ENCODE measurements around the gene HES4. TPM values are rescaled to one million over a fixed set of nuclear protein-coding genes. Genes with fewer than 3 reads are reported as not detected.

HES4 gene
- total RNA-seq, 1 experiment from 2014 or later, result 233 TPM

- no peak overlapping the region for H3K4me3 ChIP-seq (ENCODE audit: low read length)
- H3K79me2 ChIP-seq (ENCODE audit: low read length), result peaks cover 88% of the 10 kb centered on the region
- intact Hi-C loops (cut with micrococcal nuclease), result no loop called here
- H2AFZ ChIP-seq (ENCODE audit: low read length), result no peak overlapping the region
- no peak for ATAC-seq
- no peak overlapping the region for H3K4me2 ChIP-seq (ENCODE audit: low read length)
- peaks cover 64% of the 10 kb centered on the region for H4K20me1 ChIP-seq (ENCODE audit: low read length)
- TF ChIP-seq CTCF (conservative IDR thresholded peaks at IDR 0.05; ENCODE audit: low read depth, low read length), result no peak
- no peak for TF ChIP-seq EZH2 (IDR thresholded peaks at IDR 0.05; ENCODE audit: low read length, unreplicated experiment)
- no peak for TF ChIP-seq EZH2phosphoT487 (IDR thresholded peaks at IDR 0.05; ENCODE audit: borderline replicate concordance, low read length)
- H3F3A ChIP-seq (ENCODE audit: low read length, unreplicated experiment), result no peaks in the 10 kb centered on the region
- BruUV-seq (replicated peaks), result no TSS peak
- H3K9me2 ChIP-seq (replicated peaks; ENCODE audit: low read length), result no peaks in the 10 kb centered on the region
- H3K9me3 ChIP-seq (ENCODE audit: low read length), result no peaks in the 10 kb centered on the region
- no peak overlapping the region for H3K9ac ChIP-seq (ENCODE audit: low read length)
- no peak for DNase-seq
- ChIA-PET CTCF (no interaction called here), POLR2A (ENCODE audit: unreplicated experiment) (no interaction called here)
- no peak overlapping the region for H3K27ac ChIP-seq (ENCODE audit: low read length)
- no peaks in the 10 kb centered on the region for H3K27me3 ChIP-seq (ENCODE audit: low read length)
- H3K36me3 ChIP-seq (ENCODE audit: low read depth, low read length), result peaks cover 57% of the 10 kb centered on the region
- H3K4me1 ChIP-seq (ENCODE audit: insufficient read depth, low read length), result peaks cover 31% of the 10 kb centered on the region
Measured at GRCh38 chr1:1027791-1028190, 27.9 kb upstream of the HES4 start.

- Histone ChIP-seq H2AFZ (ENCODE audit: low read length) (no peak overlapping the region), H3K9me2 (replicated peaks; ENCODE audit: low read length) (no peaks in the 10 kb centered on the region), H3K27me3 (ENCODE audit: low read length) (no peaks in the 10 kb centered on the region), H3K9ac (ENCODE audit: low read length) (no peak overlapping the region), H3K4me1 (ENCODE audit: insufficient read depth, low read length) (peaks cover 41% of the 10 kb centered on the region), H4K20me1 (ENCODE audit: low read length) (peaks cover 63% of the 10 kb centered on the region), H3K4me3 (ENCODE audit: low read length) (no peak overlapping the region), H3K27ac (ENCODE audit: low read length) (no peak overlapping the region), H3K4me2 (ENCODE audit: low read length) (no peak overlapping the region), H3K9me3 (ENCODE audit: low read length) (no peaks in the 10 kb centered on the region), H3F3A (ENCODE audit: low read length, unreplicated experiment) (no peaks in the 10 kb centered on the region), H3K36me3 (ENCODE audit: low read depth, low read length) (peaks cover 56% of the 10 kb centered on the region), H3K79me2 (ENCODE audit: low read length) (peaks cover 88% of the 10 kb centered on the region)
- ChIA-PET POLR2A (ENCODE audit: unreplicated experiment) (no interaction called here), CTCF (no interaction called here)
- intact Hi-C loops (cut with micrococcal nuclease), result no loop called here
- ATAC-seq, result no peak
- BruUV-seq (replicated peaks), result no TSS peak
- DNase-seq, result no peak
- TF ChIP-seq EZH2 (IDR thresholded peaks at IDR 0.05; ENCODE audit: low read length, unreplicated experiment) (no peak), CTCF (conservative IDR thresholded peaks at IDR 0.05; ENCODE audit: low read depth, low read length) (no peak), EZH2phosphoT487 (IDR thresholded peaks at IDR 0.05; ENCODE audit: borderline replicate concordance, low read length) (no peak)
Measured at GRCh38 chr1:1026599-1027413, 26.9 kb upstream of the HES4 start.

GRCh38 chr1:1025730-1026129 is 25.8 kb upstream of the HES4 start:
- H3K36me3 ChIP-seq (ENCODE audit: low read depth, low read length), result peaks cover 49% of the 10 kb centered on the region
- ChIA-PET CTCF (no interaction called here), POLR2A (ENCODE audit: unreplicated experiment) (no interaction called here)
- no peak overlapping the region for H3K4me2 ChIP-seq (ENCODE audit: low read length)
- no peaks in the 10 kb centered on the region for H3K9me3 ChIP-seq (ENCODE audit: low read length)
- no peaks in the 10 kb centered on the region for H3K27me3 ChIP-seq (ENCODE audit: low read length)
- peaks cover 48% of the 10 kb centered on the region for H3K4me1 ChIP-seq (ENCODE audit: insufficient read depth, low read length)
- H3K4me3 ChIP-seq (ENCODE audit: low read length), result no peak overlapping the region
- H4K20me1 ChIP-seq (ENCODE audit: low read length), result peaks cover 53% of the 10 kb centered on the region
- H3F3A ChIP-seq (ENCODE audit: low read length, unreplicated experiment), result no peaks in the 10 kb centered on the region
- H3K79me2 ChIP-seq (ENCODE audit: low read length), result peaks cover 88% of the 10 kb centered on the region
- no peak overlapping the region for H3K9ac ChIP-seq (ENCODE audit: low read length)
- no peak for ATAC-seq
- no peak for DNase-seq
- no peak for TF ChIP-seq EZH2 (IDR thresholded peaks at IDR 0.05; ENCODE audit: low read length, unreplicated experiment)
- no peak for TF ChIP-seq EZH2phosphoT487 (IDR thresholded peaks at IDR 0.05; ENCODE audit: borderline replicate concordance, low read length)
- no peak for TF ChIP-seq CTCF (conservative IDR thresholded peaks at IDR 0.05; ENCODE audit: low read depth, low read length)
- no peak overlapping the region for H3K27ac ChIP-seq (ENCODE audit: low read length)
- H2AFZ ChIP-seq (ENCODE audit: low read length), result no peak overlapping the region
- no peaks in the 10 kb centered on the region for H3K9me2 ChIP-seq (replicated peaks; ENCODE audit: low read length)
- no TSS peak for BruUV-seq (replicated peaks)
- intact Hi-C loops (cut with micrococcal nuclease), result no loop called here
